ENCODE measurements around the gene CPSF3. TPM values are rescaled to one million over a fixed set of nuclear protein-coding genes. Genes with fewer than 3 reads are reported as not detected.
A peak's percentile ranks its signal among the peaks of the same experiment; 100 is the strongest.

The CPSF3 gene
- total RNA-seq, 1 donor from 2014 or later: 26.2 TPM

GRCh38 chr2:9422321-9423099 is 944 bp upstream of the CPSF3 start:
- ATAC-seq: peak; percentile 40

DNA sequence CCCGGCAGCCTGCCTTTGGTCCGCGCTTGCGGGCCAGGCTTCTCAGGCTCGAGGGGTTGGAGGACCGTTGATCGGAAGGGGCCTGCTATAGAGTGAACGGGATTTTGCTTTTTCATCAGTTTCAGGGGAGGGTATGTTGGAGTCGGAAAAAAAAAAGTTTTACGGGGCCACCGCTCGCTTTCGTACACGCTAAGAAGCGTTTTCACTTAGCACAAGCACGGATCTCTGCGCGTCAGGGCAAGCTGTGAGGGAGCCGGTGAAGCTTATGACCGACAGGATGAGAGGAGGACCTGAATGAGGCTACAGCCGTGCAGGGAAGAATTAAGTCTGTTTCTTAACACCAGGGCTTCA is 443 bp downstream of the CPSF3 start:
- ATAC-seq: peak; percentile 19

DNA sequence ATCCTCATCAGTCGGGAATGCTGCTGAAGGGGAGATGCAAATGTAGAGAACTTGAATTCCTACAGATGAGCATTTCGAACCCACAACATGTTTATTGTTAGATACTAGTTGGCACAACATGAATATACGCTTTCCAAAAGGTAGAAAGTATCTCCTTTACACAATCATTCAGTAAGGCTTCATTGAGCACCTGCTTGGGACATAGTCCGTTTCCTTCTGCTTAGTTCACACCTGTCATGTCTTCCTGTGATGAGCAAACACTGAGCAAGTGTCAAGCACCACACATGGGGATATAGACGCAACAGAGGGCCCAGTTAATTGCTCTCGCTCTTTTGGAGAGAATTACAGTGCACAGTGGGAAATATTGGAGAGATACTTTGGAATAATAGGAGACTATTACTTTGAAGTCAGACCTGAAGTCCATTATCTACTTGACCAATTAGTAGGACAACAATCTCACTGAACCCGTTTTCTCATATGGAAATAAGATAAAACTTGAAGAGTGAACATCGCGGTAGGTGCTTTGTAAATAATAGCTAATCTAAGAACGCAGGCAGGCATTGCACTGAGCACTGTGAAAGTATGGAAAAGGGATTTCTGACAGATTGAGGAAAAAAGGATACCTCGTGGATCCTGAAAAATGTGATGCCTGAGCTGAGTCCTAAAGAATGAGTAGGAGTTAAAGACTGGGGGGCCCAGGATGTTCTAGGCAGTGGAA is 1.2 kb downstream of the CPSF3 start:
- ATAC-seq: no peak

DNA sequence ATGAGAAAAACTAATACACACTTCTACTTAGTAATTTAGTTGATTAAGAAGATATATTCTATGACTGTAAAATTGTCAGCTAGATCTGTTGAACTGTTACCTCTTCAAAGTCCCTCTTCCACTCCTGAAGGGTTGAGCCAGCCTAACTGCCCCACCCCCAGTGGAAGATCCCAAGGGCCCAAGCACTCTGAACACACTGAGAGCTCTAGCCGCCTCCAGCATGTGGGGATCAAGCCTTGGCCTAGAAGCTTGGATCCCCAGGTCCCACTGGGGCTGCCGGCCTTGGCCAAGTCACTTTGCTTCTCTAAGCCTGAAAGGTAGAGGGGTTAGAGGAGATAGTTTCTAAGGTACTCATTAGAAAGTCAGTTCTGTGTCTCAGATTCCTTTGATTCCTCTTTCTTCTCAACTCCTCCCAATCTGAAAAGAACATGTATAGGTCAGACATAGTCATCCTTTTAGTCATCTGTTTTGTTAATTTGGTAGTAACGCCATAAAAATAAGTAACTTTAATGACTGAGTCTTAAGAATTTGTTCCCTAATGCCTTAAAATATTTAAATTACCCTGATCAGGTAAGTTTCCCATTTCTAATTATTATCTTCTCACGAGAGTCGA is 5.6 kb downstream of the CPSF3 start:
- ATAC-seq: no peak

GRCh38 chr2:9430316-9431293 is 7.2 kb downstream of the CPSF3 start:
- no peak for ATAC-seq

GRCh38 chr2:9434489-9434888 is 11.0 kb downstream of the CPSF3 start:
- ATAC-seq: no peak

DNA sequence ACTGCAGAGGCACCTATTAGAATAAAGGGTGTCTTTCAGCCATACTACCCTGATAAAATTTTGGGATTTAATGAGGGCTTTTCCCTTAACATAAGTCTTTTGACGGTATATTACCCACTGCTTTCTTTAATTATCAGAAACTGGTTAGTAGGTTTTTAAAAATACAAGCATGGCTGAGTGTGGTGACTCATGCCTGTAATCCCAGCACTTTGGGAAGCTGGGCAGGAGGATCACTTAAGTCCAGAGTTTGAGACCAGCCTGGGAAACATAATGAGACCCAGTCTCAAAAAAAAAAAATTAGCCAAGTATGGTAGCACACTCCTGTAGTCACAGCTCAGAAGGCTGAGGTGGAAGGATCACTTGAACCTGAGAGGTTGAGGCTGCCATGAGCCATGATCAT is 16.1 kb downstream of the CPSF3 start:
- ATAC-seq: no peak

DNA sequence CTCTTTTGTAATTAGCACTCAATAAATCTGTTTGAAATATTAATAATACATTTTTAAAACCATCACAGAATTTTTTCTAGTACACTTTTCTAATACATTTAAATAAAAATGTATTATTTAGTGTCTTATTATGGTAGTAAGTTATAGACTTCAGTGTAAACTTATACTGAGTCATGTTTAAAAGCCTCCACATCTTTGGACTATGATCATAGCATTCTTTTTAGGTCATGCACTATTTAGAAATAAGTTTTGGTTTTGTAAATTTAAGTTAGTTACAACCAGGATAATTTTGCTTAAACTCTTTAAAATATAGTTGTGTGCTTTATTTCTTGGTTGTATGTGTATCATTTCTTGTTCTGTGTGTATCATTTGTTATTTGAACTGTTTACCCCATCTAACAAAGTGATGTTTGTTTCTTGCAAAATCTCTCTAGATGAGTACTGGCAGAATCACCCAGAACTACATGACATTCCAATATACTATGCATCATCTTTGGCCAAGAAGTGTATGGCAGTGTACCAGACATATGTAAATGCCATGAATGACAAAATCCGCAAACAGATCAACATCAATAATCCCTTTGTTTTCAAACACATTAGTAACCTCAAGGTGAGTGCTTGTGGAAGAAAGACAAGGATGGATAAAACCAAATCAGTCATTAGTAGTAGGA is 16.7 kb downstream of the CPSF3 start:
- ATAC-seq: no peak

DNA sequence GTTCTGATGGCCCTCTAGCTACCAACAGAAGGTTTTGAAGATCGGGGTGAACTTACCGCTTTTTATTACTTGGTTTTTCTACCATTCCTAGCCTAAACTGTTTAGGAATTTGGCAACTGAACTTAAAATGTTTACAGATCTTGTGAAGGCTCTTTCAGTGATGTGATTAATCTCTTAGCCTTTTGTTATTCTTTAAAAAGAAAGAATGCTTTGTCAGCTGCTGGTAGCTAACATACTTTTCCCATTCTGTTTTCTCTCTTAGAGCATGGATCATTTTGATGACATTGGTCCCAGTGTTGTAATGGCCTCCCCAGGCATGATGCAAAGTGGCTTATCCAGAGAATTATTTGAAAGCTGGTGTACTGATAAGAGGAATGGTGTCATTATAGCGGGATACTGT is 18.1 kb downstream of the CPSF3 start:
- ATAC-seq: no peak

GRCh38 chr2:9443526-9443925 is 20.1 kb downstream of the CPSF3 start:
- no peak for ATAC-seq

DNA sequence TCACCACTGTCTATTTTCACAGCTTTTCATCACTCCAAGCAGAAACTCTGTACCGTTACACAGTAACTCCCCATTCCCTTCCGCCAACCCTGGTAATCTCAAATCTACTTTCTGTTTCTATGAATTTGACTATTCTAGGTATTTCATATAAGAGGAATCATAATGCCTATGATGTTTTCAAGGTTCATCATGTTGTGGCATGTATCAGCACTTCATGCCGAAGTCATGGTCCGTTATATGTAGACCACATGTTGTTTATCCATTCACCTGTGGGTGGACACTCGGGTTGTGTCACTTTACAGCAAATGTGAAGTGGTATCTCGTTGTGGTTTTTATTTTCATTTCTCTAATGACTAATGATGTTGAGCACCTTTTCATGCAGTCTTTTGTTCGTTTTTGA is 21.6 kb downstream of the CPSF3 start:
- no peak for ATAC-seq

DNA sequence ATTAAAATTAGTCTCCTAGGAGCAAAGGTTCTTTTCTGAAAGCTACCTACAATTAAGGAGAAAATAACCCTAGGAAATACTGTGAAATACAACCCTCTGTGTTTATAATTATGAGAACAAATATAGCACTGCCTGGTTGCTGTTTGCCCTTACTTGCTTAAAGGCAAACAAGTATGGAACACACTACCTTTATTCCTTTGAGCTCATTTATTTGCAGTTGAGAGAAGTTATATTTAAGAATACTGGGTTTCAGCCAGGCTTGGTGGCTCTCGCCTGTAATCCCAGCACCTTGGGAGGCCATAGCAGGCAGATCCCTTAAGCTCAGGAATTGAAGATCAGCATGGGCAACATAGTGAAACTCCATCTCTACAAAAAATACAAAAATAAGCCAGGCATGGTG is 27.8 kb downstream of the CPSF3 start:
- ATAC-seq: no peak

- ATAC-seq: no peak
Measured at GRCh38 chr2:9460441-9461017, 37.1 kb downstream of the CPSF3 start.

DNA sequence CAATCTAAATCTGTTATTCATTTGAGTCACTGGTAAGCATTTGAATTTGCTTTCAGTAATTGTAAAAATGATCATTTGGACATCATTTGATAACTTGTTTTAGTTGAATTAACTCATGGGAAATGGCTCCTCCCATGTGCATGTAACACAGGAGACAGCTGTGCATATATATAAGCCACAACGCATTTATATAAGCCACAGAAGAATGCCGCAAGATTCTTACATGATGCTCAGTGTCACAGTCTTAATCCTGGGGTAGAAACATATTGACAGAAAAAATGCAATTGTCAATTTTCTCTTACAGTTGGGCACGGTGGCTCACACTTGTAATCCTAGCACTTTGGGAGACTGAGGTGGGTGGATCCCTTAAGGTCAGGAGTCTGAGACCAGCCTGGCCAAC is 37.6 kb downstream of the CPSF3 start:
- ATAC-seq: no peak

- ATAC-seq: no peak
Measured at GRCh38 chr2:9462313-9462712, 38.9 kb downstream of the CPSF3 start.

DNA sequence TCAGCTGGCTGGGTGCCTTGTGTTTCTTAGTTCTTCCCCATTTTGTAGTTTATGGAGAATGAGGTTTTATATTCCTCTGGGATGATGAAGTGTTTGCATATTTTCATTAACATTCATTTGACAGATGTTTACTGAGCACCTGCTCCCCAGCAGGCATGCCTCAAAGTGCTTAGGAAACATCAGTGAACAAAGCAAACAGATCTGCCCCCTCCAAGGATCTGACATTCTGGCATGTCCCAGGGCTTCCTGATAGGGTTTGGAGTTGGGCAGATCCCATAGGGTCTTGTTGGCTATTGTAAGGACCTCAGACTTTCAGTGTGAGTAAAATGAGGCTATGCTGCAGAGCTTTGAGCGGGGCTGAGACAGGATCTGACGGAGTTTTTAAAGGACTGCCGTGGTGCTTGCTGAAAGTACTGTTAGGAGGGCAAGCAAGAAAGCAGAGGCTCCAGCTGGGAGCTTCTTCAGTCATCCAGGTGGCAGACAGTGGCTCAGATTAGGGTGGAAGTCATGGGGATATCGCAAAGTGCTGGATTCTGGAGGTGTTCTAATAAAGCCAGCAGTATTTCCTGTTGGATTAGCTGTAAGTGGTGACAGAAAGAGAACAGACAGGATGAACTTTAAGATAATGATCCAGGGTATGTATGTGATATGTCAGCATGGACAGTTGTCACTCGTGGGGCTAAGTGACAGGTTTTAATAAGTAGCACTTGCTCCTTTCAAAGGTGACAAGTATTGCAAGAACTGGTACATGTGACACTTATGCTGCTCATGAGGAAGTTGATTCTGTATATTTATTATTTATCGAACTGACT is 39.6 kb downstream of the CPSF3 start:
- no peak for ATAC-seq

- no peak for ATAC-seq
Measured at GRCh38 chr2:9463698-9464034, 40.2 kb downstream of the CPSF3 start.

DNA sequence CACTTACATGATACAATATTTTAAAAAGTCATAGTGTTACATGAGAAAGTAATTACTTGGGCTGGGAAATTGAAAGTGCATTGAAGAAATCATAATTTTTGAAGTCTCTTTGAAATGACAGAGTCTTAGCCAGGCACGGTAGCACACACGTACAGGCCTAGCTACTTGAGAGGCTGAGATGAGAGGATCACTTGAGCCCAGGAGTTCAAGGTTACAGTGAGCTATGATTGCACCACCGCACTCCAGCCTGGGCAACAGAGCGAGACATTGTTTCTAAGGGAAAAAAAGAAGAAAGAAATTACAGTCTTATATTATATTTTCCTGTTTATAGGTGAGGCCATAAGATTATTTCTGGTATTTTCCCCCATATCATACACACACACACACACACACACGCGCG is 41.7 kb downstream of the CPSF3 start:
- ATAC-seq: no peak

- ATAC-seq: no peak
Measured at GRCh38 chr2:9466147-9466683, 42.8 kb downstream of the CPSF3 start.

- peak; percentile 43 for ATAC-seq
Measured at GRCh38 chr2:9467687-9468086, 44.2 kb downstream of the CPSF3 start.

GRCh38 chr2:9471206-9471605 is 47.8 kb downstream of the CPSF3 start:
- no peak for ATAC-seq

Data from esophagus mucosa (tissue), 1 donor.